Adrenal gland (tissue), 5 donors: ENCODE measurements around the gene NMRAL1.

Source experiments
- POLR2A ChIP-seq, 2 donors: fragments of 450-650 bp; IDR thresholded peaks; one replicate each; pipeline ENCODE4 v1.6.1; 2017; ENCODE audit warnings: antibody characterized with exemption in 2 of 2, mild to moderate bottlenecking in 2 of 2, moderate library complexity in 1 of 2
- TF ChIP-seq, protein P1 (sequence below), 6 experiments: fragments of 450-650 bp in 4 of 6; fragments of 200-600 bp in 2 of 6; sonication (generic) in 1 of 6; IDR thresholded peaks; 1 replicate in 5 of 6; 2 replicates in 1 of 6; pipeline versions ENCODE4 v1.5.1 to v1.8.0; 2016 to 2021; ENCODE audit warnings: antibody characterized with exemption in 6 of 6, mild to moderate bottlenecking in 2 of 6, moderate library complexity in 1 of 6
- donor health status: DM: no; HTN: no; CAD: no.

DNA sequence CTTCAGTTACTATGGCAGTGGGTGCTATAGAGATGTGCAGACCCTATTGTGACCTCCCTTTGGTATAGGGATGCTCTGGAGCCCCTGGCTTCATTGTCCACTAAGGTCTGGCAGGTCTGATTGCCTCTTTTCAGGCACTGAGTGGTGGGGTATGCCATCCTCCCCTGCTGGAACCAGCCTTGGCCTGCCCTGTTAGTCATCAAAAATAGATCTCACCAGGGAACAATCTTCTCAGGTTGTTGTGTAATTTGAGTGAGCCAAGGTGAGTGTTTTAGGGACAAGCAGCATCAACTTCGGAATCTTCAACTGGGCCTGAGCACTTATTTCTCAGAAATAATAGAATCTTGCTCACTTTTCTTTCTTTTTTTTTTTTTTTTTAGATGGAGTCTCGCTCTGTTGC is 21.3 kb upstream of the NMRAL1 start:
- TF ChIP-seq, protein P1, sequence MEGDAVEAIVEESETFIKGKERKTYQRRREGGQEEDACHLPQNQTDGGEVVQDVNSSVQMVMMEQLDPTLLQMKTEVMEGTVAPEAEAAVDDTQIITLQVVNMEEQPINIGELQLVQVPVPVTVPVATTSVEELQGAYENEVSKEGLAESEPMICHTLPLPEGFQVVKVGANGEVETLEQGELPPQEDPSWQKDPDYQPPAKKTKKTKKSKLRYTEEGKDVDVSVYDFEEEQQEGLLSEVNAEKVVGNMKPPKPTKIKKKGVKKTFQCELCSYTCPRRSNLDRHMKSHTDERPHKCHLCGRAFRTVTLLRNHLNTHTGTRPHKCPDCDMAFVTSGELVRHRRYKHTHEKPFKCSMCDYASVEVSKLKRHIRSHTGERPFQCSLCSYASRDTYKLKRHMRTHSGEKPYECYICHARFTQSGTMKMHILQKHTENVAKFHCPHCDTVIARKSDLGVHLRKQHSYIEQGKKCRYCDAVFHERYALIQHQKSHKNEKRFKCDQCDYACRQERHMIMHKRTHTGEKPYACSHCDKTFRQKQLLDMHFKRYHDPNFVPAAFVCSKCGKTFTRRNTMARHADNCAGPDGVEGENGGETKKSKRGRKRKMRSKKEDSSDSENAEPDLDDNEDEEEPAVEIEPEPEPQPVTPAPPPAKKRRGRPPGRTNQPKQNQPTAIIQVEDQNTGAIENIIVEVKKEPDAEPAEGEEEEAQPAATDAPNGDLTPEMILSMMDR (IDR thresholded peaks at IDR 0.05): no peak
- TF ChIP-seq POLR2A (IDR thresholded peaks at IDR 0.05): no peak
